Esophagus muscularis mucosa (tissue), 4 donors: ENCODE results near the gene MKS1. TPM values are rescaled to one million over a fixed set of nuclear protein-coding genes. Genes with fewer than 3 reads are reported as not detected.

ENCODE experiments used
- DNase-seq: peaks from one replicate; pipeline ENCODE4 v3.0.0-alpha.2; 2017; ENCODE audit errors: extremely low spot score
- H3K27ac ChIP-seq, 4 donors: fragments of 200-600 bp; sonication (generic); replicated peaks in 1 of 4; 1 replicate in 3 of 4; 2 replicates in 1 of 4; pipeline ENCODE4 v1.5.1; 2016 to 2019; ENCODE audit warnings: mild to moderate bottlenecking in 1 of 4
- H3K27me3 ChIP-seq, 4 donors: fragments of 200-600 bp; sonication (generic); one replicate each; pipeline versions ENCODE4 v1.5.1 to v1.6.0; 2016 to 2019
- H3K36me3 ChIP-seq, 4 donors: fragments of 200-600 bp; sonication (generic); one replicate each; pipeline ENCODE4 v1.5.1; 2016 to 2019
- H3K4me1 ChIP-seq, 4 donors: fragments of 200-600 bp; sonication (generic); one replicate each; pipeline ENCODE4 v1.5.1; 2016 to 2019
- H3K4me3 ChIP-seq, 4 donors: fragments of 200-600 bp; sonication (generic); 1 replicate in 2 of 4; 2 replicates in 2 of 4; pipeline ENCODE4 v1.5.1; 2016 to 2019; ENCODE audit warnings: mild to moderate bottlenecking in 4 of 4, moderate library complexity in 1 of 4
- H3K9me3 ChIP-seq, 4 donors: fragments of 200-600 bp; sonication (generic); 1 replicate in 3 of 4; 2 replicates in 1 of 4; pipeline ENCODE4 v1.5.1; 2016 to 2019
- CTCF ChIP-seq, 3 experiments: fragments of 200-600 bp in 2 of 3; fragments of 450-650 bp in 1 of 3; sonication (generic) in 2 of 3; IDR thresholded peaks; one replicate each; pipeline ENCODE4 v1.5.1; 2017 to 2019; ENCODE audit warnings: antibody characterized with exemption in 3 of 3, mild to moderate bottlenecking in 2 of 3, moderate library complexity in 1 of 3
- EP300 ChIP-seq: sonication (generic); formaldehyde crosslinking; IDR thresholded peaks from one replicate; pipeline ENCODE4 v1.6.1; 2017; ENCODE audit warnings: antibody characterized with exemption
- POLR2A ChIP-seq: fragments of 450-650 bp; IDR thresholded peaks from one replicate; pipeline ENCODE4 v1.6.1; 2017; ENCODE audit warnings: antibody characterized with exemption, moderate library complexity, mild to moderate bottlenecking, low read depth
- POLR2AphosphoS5 ChIP-seq, 2 donors: sonication (generic); formaldehyde crosslinking; IDR thresholded peaks; one replicate each; pipeline ENCODE4 v1.6.1; 2017; ENCODE audit warnings: antibody characterized with exemption in 2 of 2
- WGBS: methylation state at CpG from one replicate; pipeline ENCODE4 v1.1.5; 2018; 5-methylcytosine and 5-hydroxymethylcytosine counted together
- intact Hi-C: fragments of 100-400 bp; cut with DNase I; formaldehyde crosslinking; loops from one replicate; pipeline ENCODE4 v1.15.1; 2023
- total RNA-seq, 4 donors: library from RNA; depleted of rRNA; stranded (reverse); fragments of >200 nt; gene quantifications; one replicate each; pipeline versions ENCODE4 v1.1.0 to v1.2.1, GENCODE V29; 2016

Gene MKS1
- total RNA-seq, 4 donors from 2014 or later: 6.2 to 12.5 (median 6.9) TPM

- Histone ChIP-seq H3K27me3 (peaks cover 0 to 40% (median 0%) of the 10 kb centered on the region in 4 donors), H3K9me3 (no peaks in the 10 kb centered on the region), H3K27ac (no peak overlapping the region), H3K4me3 (no peak overlapping the region), H3K36me3 (no peaks in the 10 kb centered on the region), H3K4me1 (no peaks in the 10 kb centered on the region)
- TF ChIP-seq EP300 (no peak), CTCF (IDR thresholded peaks at IDR 0.05) (no peak), POLR2AphosphoS5 (IDR thresholded peaks at IDR 0.05) (no peak), POLR2A (no peak)
- no peak for DNase-seq
- WGBS: 17% methylated on average over 2 of the region's 2 CpGs
- intact Hi-C loops: no loop called here
Measured at GRCh38 chr17:58165981-58166380, 53.1 kb downstream of the MKS1 start.

GRCh38 chr17:58161566-58161965 is 57.5 kb downstream of the MKS1 start:
- WGBS: 65% methylated on average over 3 of the region's 3 CpGs
- DNase-seq: no peak
- Histone ChIP-seq H3K4me1 (peaks cover 4 to 12% (median 11%) of the 10 kb centered on the region in 4 donors), H3K36me3 (no peaks in the 10 kb centered on the region), H3K9me3 (no peaks in the 10 kb centered on the region), H3K27me3 (peaks cover 0 to 49% (median 8%) of the 10 kb centered on the region in 4 donors), H3K27ac (no peak overlapping the region), H3K4me3 (no peak overlapping the region)
- intact Hi-C loops: no loop called here
- TF ChIP-seq POLR2AphosphoS5 (IDR thresholded peaks at IDR 0.05) (no peak), POLR2A (no peak), CTCF (IDR thresholded peaks at IDR 0.05) (no peak), EP300 (no peak)

GRCh38 chr17:58158181-58158580 is 60.9 kb downstream of the MKS1 start:
- TF ChIP-seq POLR2A (no peak), EP300 (no peak), POLR2AphosphoS5 (IDR thresholded peaks at IDR 0.05) (no peak), CTCF (IDR thresholded peaks at IDR 0.05) (no peak)
- H3K27ac ChIP-seq: no peak overlapping the region
- no peak for DNase-seq
- no peaks in the 10 kb centered on the region for H3K36me3 ChIP-seq
- H3K4me1 ChIP-seq: peaks cover 4 to 14% (median 12%) of the 10 kb centered on the region in 4 donors
- no peak overlapping the region for H3K4me3 ChIP-seq
- intact Hi-C loops: no loop called here
- H3K27me3 ChIP-seq: peaks cover 0 to 66% (median 8%) of the 10 kb centered on the region in 4 donors
- H3K9me3 ChIP-seq: no peaks in the 10 kb centered on the region
- WGBS: 89% methylated on average over 2 of the region's 2 CpGs

GRCh38 chr17:58156839-58157803 is 61.9 kb downstream of the MKS1 start:
- peaks cover 4 to 14% (median 12%) of the 10 kb centered on the region in 4 donors for H3K4me1 ChIP-seq

More at GRCh38 chr17:58156839-58157803, 61.9 kb downstream of the MKS1 start:
- no peaks in the 10 kb centered on the region for H3K9me3 ChIP-seq
- intact Hi-C loops: no loop called here
- no peak for DNase-seq
- H3K27ac ChIP-seq: no peak overlapping the region
- no peaks in the 10 kb centered on the region for H3K36me3 ChIP-seq
- peak overlapping the region; percentile 49 to 58 (median 50) for H3K4me3 ChIP-seq
- H3K27me3 ChIP-seq: peaks cover 0 to 77% (median 8%) of the 10 kb centered on the region in 4 donors
- TF ChIP-seq CTCF (IDR thresholded peaks at IDR 0.05) (no peak), EP300 (no peak), POLR2A (no peak), POLR2AphosphoS5 (IDR thresholded peaks at IDR 0.05) (no peak)
- WGBS: 6% methylated on average over 35 of the region's 65 CpGs

Other genes with a start within 250 kb of the MKS1 start
- 100 to 1,000 TPM in 3 of 4 donors, 10 to 100 TPM in 1; 98.9 to 154 (median 121) TPM for gene VEZF1, start 231.0 kb downstream of the MKS1 start, total RNA-seq
- gene SRSF1, start 212.0 kb downstream of the MKS1 start, total RNA-seq: 100 to 1,000 TPM; 136 to 185 (median 156) TPM
- 10 to 100 TPM; 22.2 to 37.0 (median 36.3) TPM for gene DYNLL2, start 135.8 kb downstream of the MKS1 start, total RNA-seq
- not detected for gene OR4D1, start 70.9 kb downstream of the MKS1 start, total RNA-seq
- not detected for gene OR4D2, start 52.3 kb downstream of the MKS1 start, total RNA-seq
- gene EPX, start 26.5 kb downstream of the MKS1 start, total RNA-seq: not detected
- gene LPO, start 19.3 kb upstream of the MKS1 start, total RNA-seq: not detected
- under 1 TPM in 2 of 4 donors, not detected in 2; 0.23 to 0.66 TPM for gene MPO, start 61.7 kb upstream of the MKS1 start, total RNA-seq
- 10 to 100 TPM in 3 of 4 donors, 1 to 10 TPM in 1; 10.0 to 19.0 (median 16.0) TPM for gene TSPOAP1, start 109.5 kb upstream of the MKS1 start, total RNA-seq
- gene SUPT4H1, start 132.9 kb upstream of the MKS1 start, total RNA-seq: 10 to 100 TPM; 35.3 to 59.6 (median 47.0) TPM
- under 1 TPM in 3 of 4 donors, not detected in 1; under 0.01 to 0.26 (median 0.11) TPM for gene RNF43, start 198.3 kb upstream of the MKS1 start, total RNA-seq